Measurements from ENCODE around the gene C1QTNF2.

GRCh38 chr5:160419458-160420330 is 49.3 kb upstream of the C1QTNF2 start:
- TF ChIP-seq CTCF (IDR thresholded peaks at IDR 0.05) (no peak), POLR2A (IDR thresholded peaks at IDR 0.05; ENCODE audit: low read depth) (no peak), POLR2AphosphoS5 (IDR thresholded peaks at IDR 0.05) (no peak), EP300 (IDR thresholded peaks at IDR 0.05) (no peak)

All from esophagus muscularis mucosa (tissue), 4 donors.